HepG2 (cell line): ENCODE measurements around the gene SP5. TPM values are rescaled to one million over a fixed set of nuclear protein-coding genes. Genes with fewer than 3 reads are reported as not detected.
A peak's percentile ranks its signal among the peaks of the same experiment; 100 is the strongest.

Source experiments
- ATAC-seq: fragments of 200-7000 bp; cut with Tn5 transposase; 3 replicates; pipeline ENCODE4 v1.9.1; 2020; ENCODE audit warnings: mild to moderate bottlenecking, moderate library complexity
- Bru-seq: library from RNA; stranded (reverse); fragments of 400-500 nt; gene quantifications from one replicate; lab custom pipeline; 2021; lab: Mats Ljungman, UMichigan
- BruChase-seq, 2 experiments: library from RNA; stranded (reverse); fragments of 400-500 nt; gene quantifications; one replicate each; lab custom pipeline; 2021; lab: Mats Ljungman, UMichigan
- BruUV-seq: library from RNA; stranded (reverse); fragments of 400-500 nt; replicated peaks from 2 replicates; lab custom pipeline; 2021; lab: Mats Ljungman, UMichigan
- CTCF ChIA-PET: fragments of 300-600 bp; formaldehyde crosslinking; extraction: SDS; loops from one replicate; lab custom pipeline; 2021; ENCODE audit warnings: low total read pairs, inconsistent platforms, low intra/inter-chr PET ratio; lab: Yijun Ruan, JAX
- POLR2A ChIA-PET: fragments of 350-600 bp; sonication (Branson Sonifier 250); formaldehyde crosslinking; loops from one replicate; lab custom pipeline; 2020; ENCODE audit warnings: antibody characterized with exemption, inconsistent platforms; lab: Yijun Ruan, JAX
- DNase-seq: peaks from one replicate; pipeline ENCODE4 v3.0.0-alpha.2; 2015; ENCODE audit warnings: low spot score
- FAIRE-seq: peaks from 3 replicates; lab custom pipeline; 2011; peaks lifted over from hg19 to GRCh38; lab: Jason Lieb, UNC
- H2AFZ ChIP-seq: one replicate; pipeline ENCODE4 v1.6.1; 2011; ENCODE audit warnings: low read length, inconsistent platforms
- H3K27ac ChIP-seq: fragments of 300-600 bp; 3 replicates; pipeline ENCODE4 v1.8.0; 2011; ENCODE audit warnings: mixed run types, mild to moderate bottlenecking, mixed read lengths, low read length, inconsistent platforms; ENCODE audit not compliant: insufficient read depth; ENCODE audit errors: extremely low read length
- H3K27me3 ChIP-seq, 2 experiments: fragments of 200-600 bp in 1 of 2; 2 replicates in 1 of 2; 3 replicates in 1 of 2; pipeline versions ENCODE4 v1.6.0 to v1.8.0; 2011; ENCODE audit warnings: low read length in 2 of 2, mild to moderate bottlenecking in 2 of 2, moderate library complexity in 2 of 2, inconsistent platforms in 1 of 2; ENCODE audit not compliant: insufficient read depth in 2 of 2, control insufficient read depth in 1 of 2
- H3K36me3 ChIP-seq, 2 experiments: fragments of 200-600 bp in 1 of 2; replicated peaks in 1 of 2; 2 replicates in 1 of 2; 3 replicates in 1 of 2; pipeline versions ENCODE4 v1.5.1 to v1.8.0; 2011; ENCODE audit warnings: low read length in 2 of 2, inconsistent platforms in 1 of 2; ENCODE audit not compliant: insufficient read depth in 2 of 2, control insufficient read depth in 1 of 2
- H3K4me1 ChIP-seq: 2 replicates; pipeline ENCODE4 v1.5.1; 2012; ENCODE audit warnings: low read length, inconsistent platforms; ENCODE audit not compliant: insufficient read depth
- H3K4me2 ChIP-seq: 2 replicates; pipeline ENCODE4 v1.6.0; 2011; ENCODE audit warnings: low read depth, low read length, inconsistent platforms
- H3K4me3 ChIP-seq, 3 experiments: fragments of 200-600 bp in 1 of 3; sonication (generic), shearing (Covaris generic) in 1 of 3; replicated peaks in 1 of 3; 2 replicates each; pipeline ENCODE4 v1.5.1; 2011 to 2016; ENCODE audit warnings: low read length in 3 of 3, inconsistent platforms in 2 of 3, low read depth in 2 of 3, mild to moderate bottlenecking in 2 of 3, control low read depth in 1 of 3, mixed read lengths in 1 of 3; ENCODE audit not compliant: insufficient read depth in 1 of 3
- H3K79me2 ChIP-seq: one replicate; pipeline ENCODE4 v1.6.1; 2011; ENCODE audit warnings: low read length, inconsistent platforms; ENCODE audit not compliant: insufficient read depth
- H3K9ac ChIP-seq: 2 replicates; pipeline ENCODE4 v1.6.0; 2011; ENCODE audit warnings: mild to moderate bottlenecking, low read depth, low read length, inconsistent platforms; ENCODE audit not compliant: insufficient read depth
- H3K9me3 ChIP-seq: 2 replicates; pipeline ENCODE4 v1.5.1; 2012; ENCODE audit warnings: mild to moderate bottlenecking, low read length
- H4K20me1 ChIP-seq: 2 replicates; pipeline ENCODE4 v1.6.0; 2011; ENCODE audit warnings: inconsistent platforms, mild to moderate bottlenecking, low read length, moderate library complexity; ENCODE audit not compliant: insufficient read depth
- AHR ChIP-seq: IDR thresholded peaks from 2 replicates; pipeline ENCODE4 v1.6.1; 2018; ENCODE audit warnings: missing genetic modification reagents, missing compliant biosample characterization
- BCL6 ChIP-seq: IDR thresholded peaks from 2 replicates; pipeline ENCODE4 v1.6.1; 2016; ENCODE audit warnings: missing genetic modification reagents, missing compliant biosample characterization
- HCFC1 ChIP-seq: fragments of 150-350 bp; IDR thresholded peaks from 2 replicates; pipeline ENCODE4 v1.6.1; 2014; ENCODE audit warnings: low read depth, low read length
- HNF4A ChIP-seq: sonication (generic); formaldehyde crosslinking; IDR thresholded peaks from 2 replicates; pipeline ENCODE4 v1.4.0; 2020; ENCODE audit warnings: missing genetic modification reagents
- ISL2 ChIP-seq: sonication (generic); formaldehyde crosslinking; IDR thresholded peaks from 2 replicates; pipeline ENCODE4 v1.5.0; 2020; ENCODE audit warnings: missing genetic modification reagents
- KMT2B ChIP-seq: IDR thresholded peaks from 2 replicates; pipeline ENCODE4 v1.6.1; 2016; ENCODE audit warnings: missing genetic modification reagents, missing compliant biosample characterization
- MTF2 ChIP-seq: sonication (generic); formaldehyde crosslinking; IDR thresholded peaks from 2 replicates; pipeline ENCODE4 v1.5.0; 2020; ENCODE audit warnings: missing genetic modification reagents, borderline replicate concordance
- RFXAP ChIP-seq: sonication (generic); formaldehyde crosslinking; IDR thresholded peaks from 2 replicates; pipeline ENCODE4 v1.4.0; 2020; ENCODE audit warnings: missing genetic modification reagents, borderline replicate concordance
- SIN3B ChIP-seq: fragments of 150-350 bp; IDR thresholded peaks from 2 replicates; pipeline ENCODE4 v1.6.1; 2014; ENCODE audit warnings: low read length
- SNAI1 ChIP-seq: sonication (generic); formaldehyde crosslinking; IDR thresholded peaks from 2 replicates; pipeline ENCODE4 v1.5.0; 2020; ENCODE audit warnings: mild to moderate bottlenecking, missing genetic modification reagents, borderline replicate concordance
- SP4 ChIP-seq: sonication (generic); formaldehyde crosslinking; IDR thresholded peaks from 2 replicates; pipeline ENCODE4 v1.8.1; 2023; ENCODE audit warnings: mild to moderate bottlenecking, missing genetic modification reagents
- ZFP36 ChIP-seq: fragments of 150-350 bp; IDR thresholded peaks from 2 replicates; pipeline ENCODE4 v1.6.1; 2018; ENCODE audit warnings: borderline replicate concordance, low read length, low read depth; ENCODE audit not compliant: partially characterized antibody
- ZNF605 ChIP-seq: sonication (generic); formaldehyde crosslinking; IDR thresholded peaks from 2 replicates; pipeline ENCODE4 v1.8.0; 2022; ENCODE audit warnings: mild to moderate bottlenecking, missing genetic modification reagents
- WGBS: methylation state at CpG from one replicate; pipeline ENCODE4 v1.1.6; 2017; ENCODE audit warnings: low lambda C conversion rate; 5-methylcytosine and 5-hydroxymethylcytosine counted together
- in situ Hi-C: cut with HindIII; loops from 2 replicates; pipeline ENCODE4 v1.10.0; 2017; ENCODE audit warnings: low pct_unique_long_range_greater_than_20kb; ENCODE audit not compliant: extremely low pct_ligation_motif_present
- intact Hi-C: fragments of 100-400 bp; cut with micrococcal nuclease; formaldehyde crosslinking; loops from one replicate; pipeline ENCODE4 v1.10.0; 2022; ENCODE audit not compliant: unreplicated experiment
- long read RNA-seq, 2 experiments: library from RNA in 1 of 2; library from polyadenylated mRNA in 1 of 2; stranded (forward) in 1 of 2; unstranded in 1 of 2; transcript quantifications; one replicate each; pipeline ENCODE4 v2.0.0, GENCODE V29; 2019 to 2022
- polyA minus RNA-seq, 3 experiments: library from RNA; depleted of rRNA, polyadenylated mRNA; stranded (reverse); fragments of >200 nt; gene quantifications; 2 replicates each; pipeline ENCODE4 v1.2.3, GENCODE V29; 2011; ENCODE audit warnings: low replicate concordance in 1 of 3
- polyA plus RNA-seq, 8 experiments: library from polyadenylated mRNA; depleted of rRNA in 3 of 8; stranded (reverse) in 7 of 8; unstranded in 1 of 8; fragments of >200 nt; fragmentation: Illumina TruSeq in 4 of 8; extraction: Trizol in 4 of 8; gene quantifications; 2 replicates each; pipeline versions ENCODE4 v1.2.1 to v1.2.3, GENCODE V29; 2011 to 2016; ENCODE audit warnings: low read depth in 4 of 8, missing spikeins in 1 of 8, mixed read lengths in 1 of 8; ENCODE audit not compliant: insufficient read depth in 1 of 8
- total RNA-seq, 5 experiments: library from RNA; depleted of rRNA; stranded (reverse); fragments of >200 nt; fragmentation: Illumina TruSeq; extraction: Trizol; gene quantifications; 2 replicates each; pipeline ENCODE4 v1.2.3, GENCODE V29; 2016; ENCODE audit warnings: low read depth in 1 of 5
- TF ChIP-seq, protein P1 (sequence below): sonication (generic); formaldehyde crosslinking; IDR thresholded peaks from 2 replicates; pipeline ENCODE4 v1.4.0; 2020; ENCODE audit warnings: missing genetic modification reagents
- TF ChIP-seq, protein P2 (sequence below): sonication (generic); formaldehyde crosslinking; IDR thresholded peaks from 2 replicates; pipeline ENCODE4 v1.5.0; 2020; ENCODE audit warnings: missing genetic modification reagents

Gene SP5
- 86.9 and 119 TPM in 2 replicates for total RNA-seq (2016; rRNA removed; fragmentation: Illumina TruSeq; extraction: Trizol)
- 64.4 and 65.1 TPM in 2 replicates for total RNA-seq (2016; cell fraction: cytosol; rRNA removed; fragmentation: Illumina TruSeq; extraction: Trizol; ENCODE audit: low read depth)
- total RNA-seq (2016; cell fraction: insoluble cytoplasmic fraction; rRNA removed; fragmentation: Illumina TruSeq; extraction: Trizol): 88.6 and 124 TPM in 2 replicates
- 116 and 154 TPM in 2 replicates for total RNA-seq (2016; cell fraction: membrane; rRNA removed; fragmentation: Illumina TruSeq; extraction: Trizol)
- 66.7 and 66.9 TPM in 2 replicates for total RNA-seq (2016; cell fraction: nucleus; rRNA removed; fragmentation: Illumina TruSeq; extraction: Trizol)
- polyA plus RNA-seq (2011; rRNA removed): 50.8 and 52.3 TPM in 2 replicates
- 37.8 and 80.3 TPM in 2 replicates for polyA plus RNA-seq (2011; cell fraction: cytosol; rRNA removed)
- 69.4 and 108 TPM in 2 replicates for polyA plus RNA-seq (2011; cell fraction: nucleus; rRNA removed)
- polyA plus RNA-seq (2012): 78.5 and 105 TPM in 2 replicates
- 52.2 and 60.9 TPM in 2 replicates for polyA plus RNA-seq (2016; cell fraction: cytosol; fragmentation: Illumina TruSeq; extraction: Trizol; ENCODE audit: low read depth)
- 151 and 153 TPM in 2 replicates for polyA plus RNA-seq (2016; cell fraction: insoluble cytoplasmic fraction; fragmentation: Illumina TruSeq; extraction: Trizol; ENCODE audit: low read depth)
- 94.4 and 101 TPM in 2 replicates for polyA plus RNA-seq (2016; cell fraction: membrane; fragmentation: Illumina TruSeq; extraction: Trizol; ENCODE audit: low read depth)
- 128 and 147 TPM in 2 replicates for polyA plus RNA-seq (2016; cell fraction: nucleus; fragmentation: Illumina TruSeq; extraction: Trizol; ENCODE audit: insufficient read depth, low read depth)
- 0.09 and 136 TPM in 2 replicates for polyA minus RNA-seq (2011; rRNA and poly(A)+ RNA removed; ENCODE audit: low replicate concordance)
- 71.0 and 98.0 TPM in 2 replicates for polyA minus RNA-seq (2011; cell fraction: cytosol; rRNA and poly(A)+ RNA removed)
- 42.4 and 69.9 TPM in 2 replicates for polyA minus RNA-seq (2011; cell fraction: nucleus; rRNA and poly(A)+ RNA removed)
- Bru-seq, nascent RNA: percentile 98 among the genes with signal in this experiment
- percentile 98 among the genes with signal in this experiment for BruChase-seq, experiment 1, labeled RNA remaining after a 6-hour chase
- percentile 99 among the genes with signal in this experiment for BruChase-seq, experiment 2, labeled RNA remaining after a 2-hour chase
- long read RNA-seq, experiment 1, transcript SP5-201 (2 exons, 2,033 nt): major isoform, 18 of 53 reads
- long read RNA-seq, experiment 1, partial matches to known transcripts: 34 of 53 reads
- long read RNA-seq, experiment 1, other reads (novel, unspliced or antisense): 0 of 53 reads
- long read RNA-seq, experiment 2, transcript SP5-202 (2 exons, 257 nt): minor isoform, 19 of 771 reads
- long read RNA-seq, experiment 2, transcript SP5-201 (2 exons, 2,033 nt): major isoform, 507 of 771 reads
- long read RNA-seq, experiment 2, partial matches to known transcripts: 240 of 771 reads
- long read RNA-seq, experiment 2, other reads (novel, unspliced or antisense): 5 of 771 reads

DNA sequence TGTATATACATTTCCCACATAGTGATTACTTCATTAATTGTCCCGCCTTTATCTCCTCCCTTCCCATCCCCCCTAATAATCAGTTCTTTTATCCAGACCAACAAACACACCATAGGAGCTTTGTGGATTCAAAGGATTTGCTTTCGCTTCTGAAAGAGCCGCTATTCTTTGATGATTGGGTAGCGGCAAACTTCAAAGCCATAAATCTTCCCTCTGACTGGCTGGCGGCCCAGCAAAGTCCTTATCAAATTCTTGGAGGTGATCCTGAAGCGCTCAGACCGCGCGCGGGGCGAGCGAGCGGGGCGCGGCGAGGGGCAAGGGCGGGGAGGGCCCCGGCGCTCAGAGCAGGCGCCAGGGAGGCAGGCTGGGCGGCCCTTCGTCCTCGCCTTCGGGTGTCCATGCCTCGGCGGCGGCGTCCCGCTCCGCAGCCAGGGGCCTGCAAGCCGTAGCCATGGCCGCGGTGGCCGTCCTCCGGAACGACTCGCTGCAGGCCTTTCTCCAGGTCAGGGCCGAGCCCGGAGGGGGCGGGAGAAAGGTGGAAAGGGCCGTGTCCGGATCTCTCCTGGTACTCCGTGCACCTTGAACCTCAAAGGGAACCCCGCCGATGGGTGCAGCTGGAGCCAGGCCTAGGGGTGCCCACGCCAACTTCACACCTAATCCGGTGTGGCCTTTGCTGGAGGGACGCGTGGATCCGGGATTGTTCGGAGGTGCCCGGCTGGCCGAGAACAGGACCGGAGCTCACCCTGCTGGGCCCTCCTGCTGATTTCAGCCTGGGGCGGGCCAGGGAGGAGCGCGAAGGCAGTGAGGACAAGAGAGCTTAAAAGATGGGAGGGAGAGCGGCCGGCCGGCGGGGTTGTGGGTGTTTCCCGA is at the start of gene SP5:
SP5 (plus strand) TSS at position 276 of the 870 bp plus-strand sequence; CDS start at position 452, 176 bp downstream.
- BruUV-seq: TSS peak; percentile 32
- POLR2A ChIA-PET: interaction anchor here (0.6 to 7.9 kb wide), 25 partner anchors 8 to 1236 kb away, joined by 3 to 123 read pairs (median 4); partner anchors contain the start of genes BBS5, ERICH2 and GORASP2
- Histone ChIP-seq H3K9ac (peak within 1 kb of the TSS; percentile 99), H2AFZ (no peak within 1 kb of the TSS), H3K36me3 (peaks cover 7 to 9% of the 10 kb centered on the region in 2 experiments; a peak in 4 of 5 replicates), H3K4me3 (peak within 1 kb of the TSS; percentile 95 to 99 (median 99)), H3K27ac (peak within 1 kb of the TSS; percentile 100), H3K9me3 (no peaks in the 10 kb centered on the region), H3K79me2 (peaks cover 83% of the 10 kb centered on the region), H3K4me1 (peaks cover 31% of the 10 kb centered on the region), H3K4me2 (peak within 1 kb of the TSS; percentile 100), H3K27me3 (no peaks in the 10 kb centered on the region; a peak in 1 of 5 replicates), H4K20me1 (peaks cover 35% of the 10 kb centered on the region)
- intact Hi-C loops (loop anchor here (1.0 to 2.0 kb wide), 4 partner anchors 56 to 259 kb away; partner anchors contain the start of genes ERICH2 and GORASP2), in situ Hi-C loops (loop anchor here (5.0 to 10.0 kb wide), 3 partner anchors 97 to 440 kb away; no protein-coding TSS in a partner anchor)
- WGBS: 3% methylated on average over 29 of the region's 62 CpGs
- ATAC-seq: peak; percentile 72
- FAIRE-seq: peak; percentile 81
- DNase-seq: peak; percentile 100
- CTCF ChIA-PET: interaction anchor here (1.1 kb wide), 1 partner anchor 318 kb away, joined by 3 read pairs; no protein-coding TSS in a partner anchor
- TF ChIP-seq, protein P1, sequence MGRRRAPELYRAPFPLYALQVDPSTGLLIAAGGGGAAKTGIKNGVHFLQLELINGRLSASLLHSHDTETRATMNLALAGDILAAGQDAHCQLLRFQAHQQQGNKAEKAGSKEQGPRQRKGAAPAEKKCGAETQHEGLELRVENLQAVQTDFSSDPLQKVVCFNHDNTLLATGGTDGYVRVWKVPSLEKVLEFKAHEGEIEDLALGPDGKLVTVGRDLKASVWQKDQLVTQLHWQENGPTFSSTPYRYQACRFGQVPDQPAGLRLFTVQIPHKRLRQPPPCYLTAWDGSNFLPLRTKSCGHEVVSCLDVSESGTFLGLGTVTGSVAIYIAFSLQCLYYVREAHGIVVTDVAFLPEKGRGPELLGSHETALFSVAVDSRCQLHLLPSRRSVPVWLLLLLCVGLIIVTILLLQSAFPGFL: peak; percentile 94
- TF ChIP-seq SP4 (CRISPR knock-in tag) (peak; percentile 76), ZFP36 (no peak), MTF2 (CRISPR knock-in tag) (no peak), KMT2B (CRISPR knock-in tag) (no peak), SNAI1 (CRISPR knock-in tag) (no peak), HCFC1 (no peak), ZNF605 (no peak; the same call in none of the 2 replicates), ISL2 (CRISPR knock-in tag) (peak; percentile 99), BCL6 (CRISPR knock-in tag) (peak; percentile 95; the same call in 1 of the 2 replicates), SIN3B (no peak; the same call in 1 of the 2 replicates), AHR (CRISPR knock-in tag) (peak; percentile 47; the same call in 1 of the 2 replicates), HNF4A (CRISPR knock-in tag) (peak; percentile 44; the same call in 1 of the 2 replicates), RFXAP (CRISPR knock-in tag) (peak; percentile 89; the same call in 1 of the 2 replicates)
- TF ChIP-seq, protein P2, sequence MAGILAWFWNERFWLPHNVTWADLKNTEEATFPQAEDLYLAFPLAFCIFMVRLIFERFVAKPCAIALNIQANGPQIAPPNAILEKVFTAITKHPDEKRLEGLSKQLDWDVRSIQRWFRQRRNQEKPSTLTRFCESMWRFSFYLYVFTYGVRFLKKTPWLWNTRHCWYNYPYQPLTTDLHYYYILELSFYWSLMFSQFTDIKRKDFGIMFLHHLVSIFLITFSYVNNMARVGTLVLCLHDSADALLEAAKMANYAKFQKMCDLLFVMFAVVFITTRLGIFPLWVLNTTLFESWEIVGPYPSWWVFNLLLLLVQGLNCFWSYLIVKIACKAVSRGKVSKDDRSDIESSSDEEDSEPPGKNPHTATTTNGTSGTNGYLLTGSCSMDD (CRISPR knock-in tag): no peak
